SK-N-SH treated with all-trans-retinoic acid at 6 μM for 48 hours (cell line): ENCODE measurements around the gene CYP20A1.

Source experiments
- ARNTL ChIP-seq: fragments of 450-650 bp; formaldehyde crosslinking; IDR thresholded peaks from 2 replicates; pipeline ENCODE4 v1.5.0; 2020; ENCODE audit warnings: low read depth, mild to moderate bottlenecking, moderate library complexity, borderline replicate concordance
- CREB5 ChIP-seq: fragments of 250-450 bp; sonication (Bioruptor Pico); IDR thresholded peaks from 2 replicates; pipeline ENCODE4 v1.5.1; 2020; ENCODE audit warnings: low read depth, mild to moderate bottlenecking, moderate library complexity
- CSRNP3 ChIP-seq: fragments of 250-450 bp; sonication (Bioruptor Pico); IDR thresholded peaks from 2 replicates; pipeline ENCODE4 v1.5.1; 2021; ENCODE audit warnings: mild to moderate bottlenecking, moderate library complexity
- PATZ1 ChIP-seq: fragments of 250-450 bp; sonication (Bioruptor Pico); IDR thresholded peaks from 2 replicates; pipeline ENCODE4 v1.8.0; 2020; ENCODE audit warnings: mild to moderate bottlenecking, moderate library complexity, borderline replicate concordance
- ZFP3 ChIP-seq: fragments of 250-450 bp; sonication (Bioruptor Pico); IDR thresholded peaks from 2 replicates; pipeline ENCODE4 v1.5.0; 2020; ENCODE audit warnings: mild to moderate bottlenecking, moderate library complexity
- ZNF565 ChIP-seq: fragments of 450-650 bp; formaldehyde crosslinking; conservative IDR thresholded peaks from 2 replicates; pipeline ENCODE4 v1.5.0; 2020; ENCODE audit warnings: low read depth, mild to moderate bottlenecking, moderate library complexity
- ZNF8 ChIP-seq: fragments of 450-650 bp; formaldehyde crosslinking; IDR thresholded peaks from 2 replicates; pipeline ENCODE4 v1.5.0; 2020; ENCODE audit warnings: mild to moderate bottlenecking, moderate library complexity

GRCh38 chr2:203209538-203209937 lies 29.3 kb upstream of the CYP20A1 start:
- TF ChIP-seq ZNF8 (CRISPR knock-in tag) (no peak), CSRNP3 (CRISPR knock-in tag) (no peak), PATZ1 (CRISPR knock-in tag) (no peak), ZNF565 (CRISPR knock-in tag) (no peak), ZFP3 (no peak), ARNTL (CRISPR knock-in tag) (no peak), CREB5 (CRISPR knock-in tag) (no peak)
